NCI-H2196 treated with DMSO at 0.1 percent for 48 hours (cell line): ENCODE measurements around the gene MIA2.
"Not testable (repeated sequence)": the region's sequence is repeated elsewhere in the genome, so short reads cannot be mapped to it uniquely, and the experiment has no call there.

Experiments used
- DNase-seq: peaks from one replicate; lab custom pipeline; 2025; ENCODE audit not compliant: unreplicated experiment; lab: John Stamatoyannopoulos, UW

Gene MIA2

DNA sequence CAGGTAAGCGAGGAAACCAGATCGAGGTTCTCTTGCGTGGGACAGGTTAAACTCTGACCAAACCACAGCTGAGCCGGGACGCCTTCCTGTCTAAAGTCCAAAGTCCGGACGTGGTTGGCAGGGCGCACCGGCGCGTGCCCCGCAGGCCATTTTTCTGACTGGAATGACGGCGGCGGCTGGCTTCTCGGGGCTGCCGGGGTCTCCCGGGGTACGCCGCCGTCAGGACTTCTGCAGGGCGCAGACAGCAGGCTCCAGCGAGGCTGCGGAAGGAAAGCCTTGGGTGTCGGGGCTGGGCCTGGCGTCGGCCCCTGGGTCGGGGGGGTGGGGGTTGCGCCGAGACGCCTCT, 32.8 kb downstream of the MIA2 start:
- DNase-seq, result peak; percentile 49

GRCh38 chr14:39266871-39267607, 33.3 kb downstream of the MIA2 start:
- DNase-seq, result peak; percentile 71

DNA sequence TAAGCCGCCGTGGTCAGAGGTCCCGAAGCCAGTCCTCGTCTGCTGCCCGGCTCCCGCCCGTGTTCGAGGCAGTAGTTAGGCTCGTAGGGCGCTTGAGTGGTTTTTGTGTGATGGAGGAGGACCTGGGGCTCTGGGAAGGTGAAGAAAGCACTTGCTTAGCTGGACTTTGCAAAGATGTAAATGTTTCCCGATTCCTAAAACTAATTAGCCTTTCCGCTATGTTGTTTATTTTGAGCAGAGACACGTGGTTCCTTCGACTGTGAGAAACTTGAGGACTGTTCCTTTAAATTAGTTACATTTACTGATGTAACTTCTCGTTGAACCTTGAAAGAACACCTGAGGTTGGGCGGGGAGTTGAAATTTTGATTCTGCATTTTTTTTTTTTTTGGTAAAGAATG, 33.9 kb downstream of the MIA2 start:
- no peak for DNase-seq

- no peak for DNase-seq
These were observed 34.7 kb downstream of the MIA2 start for GRCh38 chr14:39268393-39268792.

GRCh38 chr14:39272918-39273317, 39.2 kb downstream of the MIA2 start:
- no peak for DNase-seq

DNA sequence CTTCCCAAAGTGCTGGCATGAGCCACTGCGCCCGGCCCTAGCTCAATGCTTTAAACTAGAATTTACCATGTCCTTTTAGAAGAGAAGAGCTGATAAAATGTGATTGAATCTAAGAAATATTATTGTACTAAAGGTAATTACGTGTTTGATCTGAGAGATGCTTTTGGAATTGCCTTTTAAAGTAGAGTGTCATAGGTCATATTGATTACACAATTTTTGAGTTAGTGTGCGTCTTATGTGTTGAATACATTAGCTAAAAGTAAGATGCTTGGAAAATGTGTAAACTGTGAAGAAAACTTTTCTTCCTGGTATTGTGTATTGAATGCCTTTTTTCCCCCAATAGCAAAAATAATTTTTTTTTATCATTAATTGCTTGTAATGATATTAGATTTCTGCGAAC, 41.7 kb downstream of the MIA2 start:
- DNase-seq, result no peak

DNA sequence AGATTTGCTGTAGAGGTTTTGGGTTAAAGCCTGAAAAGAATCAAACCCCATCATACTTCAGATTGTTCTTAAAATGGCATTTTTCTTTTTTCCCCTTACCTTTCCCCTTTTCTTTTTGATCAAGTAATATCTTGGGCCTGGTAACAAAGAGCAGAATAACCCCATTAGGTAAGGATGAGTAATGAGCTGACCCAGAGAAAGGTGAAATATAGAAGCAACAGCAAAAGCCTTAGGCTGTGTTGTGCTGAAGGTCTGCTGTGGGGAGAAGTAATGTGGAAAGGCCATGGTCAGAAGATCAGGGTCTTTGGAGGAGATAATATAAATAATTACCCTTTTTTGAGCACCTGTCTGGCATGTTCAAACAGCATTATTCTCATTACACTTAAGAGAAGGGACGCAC, 42.3 kb downstream of the MIA2 start:
- no peak for DNase-seq

- DNase-seq, result no peak
These were observed 42.9 kb downstream of the MIA2 start for GRCh38 chr14:39276579-39277114.

GRCh38 chr14:39279515-39279914, 45.8 kb downstream of the MIA2 start:
- DNase-seq, result no peak

- not testable (repeated sequence) for DNase-seq
These were observed 47.0 kb downstream of the MIA2 start for GRCh38 chr14:39280678-39281077.

DNA sequence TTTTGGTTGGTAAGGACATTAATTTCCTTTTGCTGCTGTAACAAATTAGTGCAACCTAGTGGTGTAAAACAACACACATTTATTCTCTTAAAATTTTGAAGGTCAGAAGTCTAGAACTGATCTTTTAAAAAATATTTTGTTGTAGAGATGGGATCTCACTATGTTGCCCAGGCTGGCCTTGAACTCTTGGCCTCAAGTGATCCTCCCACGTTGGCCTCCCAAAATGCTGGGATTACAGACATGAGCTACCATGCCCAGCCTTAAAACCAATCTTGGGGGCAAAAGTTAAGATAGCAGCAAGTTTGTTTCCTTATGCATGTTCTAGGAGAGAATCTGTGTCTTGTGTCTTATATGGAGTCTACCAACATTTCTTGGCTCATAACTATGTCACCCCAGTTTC, 55.8 kb downstream of the MIA2 start:
- no peak for DNase-seq

GRCh38 chr14:39291701-39292100, 58.0 kb downstream of the MIA2 start:
- DNase-seq, result no peak

DNA sequence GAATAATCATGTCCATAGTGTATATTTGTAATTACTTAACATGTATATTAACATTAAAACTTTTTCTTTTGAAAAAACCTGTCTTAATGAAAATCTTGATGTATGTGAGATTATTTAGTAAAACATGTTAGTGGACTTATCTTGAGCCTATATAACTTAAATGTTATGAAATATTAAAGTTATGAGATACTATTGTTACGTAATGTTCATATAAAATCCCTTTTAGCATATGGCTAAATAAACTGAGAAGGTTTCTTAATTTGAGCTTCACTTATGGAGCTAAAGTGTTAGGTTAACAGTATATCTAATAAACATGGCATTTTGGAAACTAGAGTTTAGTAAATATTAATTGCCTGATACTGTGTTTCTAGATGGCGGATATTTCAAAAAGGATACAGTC, 59.9 kb downstream of the MIA2 start:
- DNase-seq, result no peak

DNA sequence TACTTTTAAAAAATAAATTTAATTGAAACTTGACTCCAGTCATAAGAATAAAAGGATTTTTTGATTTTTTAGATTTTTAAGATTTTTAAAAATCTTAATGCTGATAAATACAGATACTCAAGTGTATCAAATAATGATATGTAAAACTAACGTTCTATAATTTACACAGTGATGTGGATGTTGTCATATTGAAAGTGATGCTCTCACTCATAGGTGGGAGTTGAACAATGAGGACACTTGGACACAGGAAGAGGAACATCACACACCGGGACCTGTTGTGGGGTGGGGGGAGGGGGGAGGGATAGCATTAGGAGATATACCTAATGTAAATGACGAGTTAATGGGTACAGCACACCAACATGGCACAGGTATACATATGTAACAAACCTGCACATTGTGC, 66.7 kb downstream of the MIA2 start:
- not testable (repeated sequence) for DNase-seq

- DNase-seq, result no peak
These were observed 68.6 kb downstream of the MIA2 start for GRCh38 chr14:39302124-39302810.

DNA sequence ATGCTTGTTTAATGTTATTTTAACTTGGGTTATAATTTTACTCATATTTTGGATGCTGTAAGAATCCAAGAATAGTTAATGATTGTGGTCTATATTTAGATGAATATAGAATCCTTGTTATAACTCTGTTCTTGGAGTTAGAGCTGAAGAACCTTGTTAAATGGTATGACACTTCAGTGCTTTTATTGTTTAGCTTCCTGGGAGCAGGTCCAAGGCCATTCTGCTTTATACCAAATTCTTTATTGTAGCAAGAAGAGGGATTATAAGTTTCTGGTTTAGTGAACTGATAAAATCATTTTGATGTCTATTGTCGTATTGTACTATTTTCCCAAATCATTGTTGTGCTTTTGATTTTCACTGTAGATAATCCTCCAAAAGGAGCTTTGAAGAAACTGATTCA, 69.4 kb downstream of the MIA2 start:
- DNase-seq, result no peak

GRCh38 chr14:39307815-39308214, 74.1 kb downstream of the MIA2 start:
- no peak for DNase-seq

GRCh38 chr14:39310051-39310450, 76.3 kb downstream of the MIA2 start:
- DNase-seq, result no peak

- DNase-seq, result no peak
These were observed 82.2 kb downstream of the MIA2 start for GRCh38 chr14:39315859-39316444.

- no peak for DNase-seq
These were observed 83.3 kb downstream of the MIA2 start for GRCh38 chr14:39316830-39317553.

DNA sequence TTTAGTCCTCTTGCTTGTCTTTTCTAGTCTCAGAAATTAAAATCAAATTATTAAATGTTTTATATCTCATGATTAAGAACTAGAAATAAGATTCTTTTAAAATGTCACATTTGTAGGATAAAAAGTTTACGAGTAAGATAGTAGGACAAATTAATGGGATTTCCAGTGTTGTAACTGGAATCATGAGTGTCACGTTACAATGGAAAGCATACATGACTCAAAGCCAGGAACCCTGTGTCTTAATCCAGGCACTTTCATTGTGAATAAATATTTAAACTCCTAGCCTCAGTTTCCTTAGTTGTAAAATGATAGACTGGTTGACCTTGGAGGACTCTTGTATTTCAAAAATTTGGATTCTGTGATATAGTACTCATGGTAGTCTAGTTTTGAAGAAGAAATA, 84.9 kb downstream of the MIA2 start:
- no peak for DNase-seq

DNA sequence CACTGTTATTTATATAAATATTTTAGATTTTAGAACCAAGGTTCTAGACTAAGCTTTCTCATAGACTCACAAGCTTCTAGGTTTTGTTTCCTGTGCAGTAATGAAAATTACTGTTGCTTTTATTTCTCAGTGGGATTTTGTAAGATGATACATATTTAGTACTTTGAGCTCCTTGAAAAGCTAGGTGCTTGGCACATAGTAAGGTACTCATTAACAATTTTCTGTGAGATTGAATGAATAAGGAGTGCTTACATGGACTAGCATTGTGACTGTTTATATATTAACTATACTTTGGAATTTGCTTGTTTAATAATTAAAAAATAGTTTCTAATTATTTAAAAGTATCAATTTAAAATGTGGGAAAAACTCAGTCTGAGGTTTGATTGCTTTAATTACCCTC, 85.7 kb downstream of the MIA2 start:
- no peak for DNase-seq
